ENCODE measurements around the gene PPP1R15B.

PPP1R15B gene

GRCh38 chr1:204357551-204358490, 53.8 kb downstream of the PPP1R15B start:
- H3K4me3 ChIP-seq (ENCODE audit: low read depth, low read length): no peak overlapping the region
- TF ChIP-seq, protein P1, sequence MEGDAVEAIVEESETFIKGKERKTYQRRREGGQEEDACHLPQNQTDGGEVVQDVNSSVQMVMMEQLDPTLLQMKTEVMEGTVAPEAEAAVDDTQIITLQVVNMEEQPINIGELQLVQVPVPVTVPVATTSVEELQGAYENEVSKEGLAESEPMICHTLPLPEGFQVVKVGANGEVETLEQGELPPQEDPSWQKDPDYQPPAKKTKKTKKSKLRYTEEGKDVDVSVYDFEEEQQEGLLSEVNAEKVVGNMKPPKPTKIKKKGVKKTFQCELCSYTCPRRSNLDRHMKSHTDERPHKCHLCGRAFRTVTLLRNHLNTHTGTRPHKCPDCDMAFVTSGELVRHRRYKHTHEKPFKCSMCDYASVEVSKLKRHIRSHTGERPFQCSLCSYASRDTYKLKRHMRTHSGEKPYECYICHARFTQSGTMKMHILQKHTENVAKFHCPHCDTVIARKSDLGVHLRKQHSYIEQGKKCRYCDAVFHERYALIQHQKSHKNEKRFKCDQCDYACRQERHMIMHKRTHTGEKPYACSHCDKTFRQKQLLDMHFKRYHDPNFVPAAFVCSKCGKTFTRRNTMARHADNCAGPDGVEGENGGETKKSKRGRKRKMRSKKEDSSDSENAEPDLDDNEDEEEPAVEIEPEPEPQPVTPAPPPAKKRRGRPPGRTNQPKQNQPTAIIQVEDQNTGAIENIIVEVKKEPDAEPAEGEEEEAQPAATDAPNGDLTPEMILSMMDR (IDR thresholded peaks at IDR 0.05; ENCODE audit: low read depth, low read length): no peak
- no peak for DNase-seq (ENCODE audit: low read depth, low spot score)
- in situ Hi-C loops (cut with HindIII; ENCODE audit: low sequenced_read_pairs): no loop called here

- no peak for DNase-seq (ENCODE audit: low read depth, low spot score)
- H3K4me3 ChIP-seq (ENCODE audit: low read depth, low read length): no peak overlapping the region
- in situ Hi-C loops (cut with HindIII; ENCODE audit: low sequenced_read_pairs): no loop called here
- TF ChIP-seq, protein P1 (IDR thresholded peaks at IDR 0.05; ENCODE audit: low read depth, low read length): no peak
Measured at GRCh38 chr1:204356997-204357396, 54.6 kb downstream of the PPP1R15B start.

- in situ Hi-C loops (cut with HindIII; ENCODE audit: low sequenced_read_pairs): no loop called here
- no peak for DNase-seq (ENCODE audit: low read depth, low spot score)
- TF ChIP-seq, protein P1 (IDR thresholded peaks at IDR 0.05; ENCODE audit: low read depth, low read length): no peak
- H3K4me3 ChIP-seq (ENCODE audit: low read depth, low read length): no peak overlapping the region
Measured at GRCh38 chr1:204355913-204356312, 55.7 kb downstream of the PPP1R15B start.

GRCh38 chr1:204354579-204354978, 57.0 kb downstream of the PPP1R15B start:
- no peak for DNase-seq (ENCODE audit: low read depth, low spot score)
- TF ChIP-seq, protein P1 (IDR thresholded peaks at IDR 0.05; ENCODE audit: low read depth, low read length): no peak
- in situ Hi-C loops (cut with HindIII; ENCODE audit: low sequenced_read_pairs): no loop called here
- H3K4me3 ChIP-seq (ENCODE audit: low read depth, low read length): no peak overlapping the region

All from astrocyte of the spinal cord (primary cell).